ENCODE results near the gene RASL10B. TPM values are rescaled to one million over a fixed set of nuclear protein-coding genes. Genes with fewer than 3 reads are reported as not detected.
A peak's percentile ranks its signal among the peaks of the same experiment; 100 is the strongest.

RASL10B gene
- total RNA-seq, 1 donor from 2014 or later: 9.1 TPM

- intact Hi-C loops (cut with DNase I): no loop called here
- Histone ChIP-seq H3K4me3 (no peak overlapping the region), H3K9me3 (no peaks in the 10 kb centered on the region), H3K36me3 (no peaks in the 10 kb centered on the region), H3K4me1 (peaks cover 26% of the 10 kb centered on the region), H3K27ac (no peak overlapping the region), H3K27me3 (no peaks in the 10 kb centered on the region)
- no peak for DNase-seq (ENCODE audit: extremely low spot score in 2 of 2)
- TF ChIP-seq CTCF (IDR thresholded peaks at IDR 0.05) (no peak), POLR2A (IDR thresholded peaks at IDR 0.05) (no peak), POLR2AphosphoS5 (IDR thresholded peaks at IDR 0.05; ENCODE audit: insufficient read depth in 1 of 2, low read depth in 1 of 2) (no peak)
Measured at GRCh38 chr17:35773129-35773528, 41.7 kb downstream of the RASL10B start.

DNA sequence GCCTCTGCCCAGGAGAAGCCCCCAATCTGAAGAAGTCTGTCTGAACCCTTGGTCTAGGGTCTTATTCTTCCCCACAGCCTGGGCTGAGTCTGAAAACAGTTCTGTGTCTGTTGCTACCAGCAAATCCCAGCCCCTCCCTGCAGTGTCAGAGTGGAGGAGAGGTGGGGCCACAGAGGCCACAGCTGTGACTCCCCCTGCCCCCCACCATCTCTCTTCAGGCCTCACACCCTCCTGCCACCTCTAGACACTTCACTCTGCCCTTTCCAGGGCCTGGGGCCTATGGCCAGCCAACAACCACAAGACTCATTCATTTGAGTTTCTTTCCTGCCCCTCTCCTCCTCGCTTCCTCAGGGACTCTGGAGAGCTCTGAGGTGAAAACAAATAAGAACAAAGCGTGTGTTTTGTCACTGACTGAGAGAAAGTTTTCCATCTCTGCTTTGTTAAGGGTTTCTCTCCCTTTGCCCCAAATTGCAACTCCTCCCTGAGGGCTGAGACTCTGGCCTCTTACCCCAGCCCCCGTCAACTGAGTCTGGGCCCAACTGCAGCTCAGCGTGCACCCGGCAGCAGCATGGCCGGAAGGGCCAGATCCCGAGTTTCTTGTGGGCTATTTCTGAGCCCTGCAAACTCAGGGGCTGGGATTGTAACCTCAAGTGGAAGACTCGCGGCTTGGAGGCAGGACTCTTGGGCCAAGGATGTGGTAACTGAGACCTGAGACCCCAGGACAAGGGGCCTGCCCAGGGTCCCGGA is 42.4 kb downstream of the RASL10B start:
- Histone ChIP-seq H3K4me3 (no peak overlapping the region), H3K9me3 (no peaks in the 10 kb centered on the region), H3K27me3 (no peaks in the 10 kb centered on the region), H3K36me3 (no peaks in the 10 kb centered on the region), H3K27ac (peak overlapping the region; percentile 25), H3K4me1 (peaks cover 26% of the 10 kb centered on the region)
- DNase-seq (ENCODE audit: extremely low spot score in 2 of 2): no peak
- TF ChIP-seq POLR2A (IDR thresholded peaks at IDR 0.05): no peak
- TF ChIP-seq CTCF (IDR thresholded peaks at IDR 0.05): no peak
- TF ChIP-seq POLR2AphosphoS5 (IDR thresholded peaks at IDR 0.05; ENCODE audit: insufficient read depth in 1 of 2, low read depth in 1 of 2): no peak
- intact Hi-C loops (cut with DNase I): no loop called here

GRCh38 chr17:35774499-35774898 is 43.1 kb downstream of the RASL10B start:
- Histone ChIP-seq H3K9me3 (no peaks in the 10 kb centered on the region), H3K4me1 (peaks cover 26% of the 10 kb centered on the region), H3K4me3 (no peak overlapping the region), H3K36me3 (no peaks in the 10 kb centered on the region), H3K27ac (peak overlapping the region; percentile 25), H3K27me3 (no peaks in the 10 kb centered on the region)
- DNase-seq (ENCODE audit: extremely low spot score in 2 of 2): no peak
- TF ChIP-seq POLR2A (IDR thresholded peaks at IDR 0.05) (no peak), CTCF (IDR thresholded peaks at IDR 0.05) (no peak), POLR2AphosphoS5 (IDR thresholded peaks at IDR 0.05; ENCODE audit: insufficient read depth in 1 of 2, low read depth in 1 of 2) (no peak)
- intact Hi-C loops (cut with DNase I): no loop called here

DNA sequence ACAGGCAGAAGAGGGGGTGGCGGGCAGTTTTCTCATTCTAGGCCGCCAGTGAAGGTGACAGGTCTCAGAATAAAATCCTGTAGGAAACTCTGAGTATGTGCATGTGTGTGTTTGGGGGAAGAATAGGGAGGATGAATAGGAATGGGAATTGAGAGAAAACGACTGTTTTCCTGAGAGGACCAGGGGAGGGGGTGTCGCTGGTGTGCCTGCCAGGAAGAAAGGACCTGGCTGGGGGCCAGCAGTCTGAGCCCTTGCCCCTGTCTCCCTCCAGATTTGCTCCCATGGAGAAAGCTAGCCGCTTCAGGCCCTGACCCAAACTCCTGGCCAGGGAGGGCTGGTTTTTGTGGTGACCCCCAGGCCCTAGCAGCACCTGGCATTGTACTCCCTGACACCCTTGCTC is 43.6 kb downstream of the RASL10B start:
- DNase-seq (ENCODE audit: extremely low spot score in 2 of 2): no peak
- Histone ChIP-seq H3K27ac (no peak overlapping the region), H3K4me3 (no peak overlapping the region), H3K9me3 (no peaks in the 10 kb centered on the region), H3K36me3 (no peaks in the 10 kb centered on the region), H3K4me1 (peaks cover 26% of the 10 kb centered on the region), H3K27me3 (no peaks in the 10 kb centered on the region)
- TF ChIP-seq POLR2A (IDR thresholded peaks at IDR 0.05): no peak
- no peak for TF ChIP-seq POLR2AphosphoS5 (IDR thresholded peaks at IDR 0.05; ENCODE audit: insufficient read depth in 1 of 2, low read depth in 1 of 2)
- no peak for TF ChIP-seq CTCF (IDR thresholded peaks at IDR 0.05)
- intact Hi-C loops (cut with DNase I): no loop called here

- no peak overlapping the region for H3K27ac ChIP-seq
- H3K9me3 ChIP-seq: no peaks in the 10 kb centered on the region
- H3K36me3 ChIP-seq: no peaks in the 10 kb centered on the region
- intact Hi-C loops (cut with DNase I): no loop called here
- DNase-seq (ENCODE audit: extremely low spot score in 2 of 2): no peak
- no peaks in the 10 kb centered on the region for H3K27me3 ChIP-seq
- TF ChIP-seq POLR2AphosphoS5 (IDR thresholded peaks at IDR 0.05; ENCODE audit: insufficient read depth in 1 of 2, low read depth in 1 of 2) (no peak), CTCF (IDR thresholded peaks at IDR 0.05) (no peak), POLR2A (IDR thresholded peaks at IDR 0.05) (no peak)
- peaks cover 26% of the 10 kb centered on the region for H3K4me1 ChIP-seq
- H3K4me3 ChIP-seq: no peak overlapping the region
Measured at GRCh38 chr17:35775583-35775982, 44.1 kb downstream of the RASL10B start.
